Activated CD8-positive, alpha-beta T cell treated with anti-CD3 and anti-CD28 coated beads for 36 hours (primary cell): ENCODE measurements around the gene FOXC1. TPM values are rescaled to one million over a fixed set of nuclear protein-coding genes. Genes with fewer than 3 reads are reported as not detected.

ENCODE experiments used
- ATAC-seq: fragments of 200-7000 bp; cut with Tn5 transposase; one replicate; pipeline ENCODE4 v1.10.0; 2021; ENCODE audit warnings: mild to moderate bottlenecking, moderate library complexity
- CTCF ChIA-PET: fragments of 350-600 bp; sonication (Branson Sonifier 250); formaldehyde crosslinking; loops from one replicate; lab custom pipeline; 2021; ENCODE audit warnings: antibody characterized with exemption; lab: Charles Lee
- POLR2A ChIA-PET: fragments of 350-600 bp; sonication (Branson Sonifier 250); formaldehyde crosslinking; loops from one replicate; lab custom pipeline; 2021; ENCODE audit warnings: antibody characterized with exemption; lab: Charles Lee
- DNase-seq: peaks from one replicate; pipeline ENCODE4 v3.0.0-alpha.2; 2020
- H3K27ac Mint-ChIP-seq: one replicate; pipeline ENCODE4 v1.8.0; 2021; ENCODE audit warnings: mild to moderate bottlenecking, mixed read lengths
- H3K27me3 Mint-ChIP-seq: one replicate; pipeline ENCODE4 v1.8.0; 2021; ENCODE audit warnings: mixed read lengths
- H3K36me3 Mint-ChIP-seq: one replicate; pipeline ENCODE4 v1.8.0; 2021; ENCODE audit warnings: low read depth, mixed read lengths
- H3K4me1 Mint-ChIP-seq: one replicate; pipeline ENCODE4 v1.8.0; 2021; ENCODE audit warnings: low read depth, mixed read lengths
- H3K4me3 Mint-ChIP-seq: one replicate; pipeline ENCODE4 v1.8.0; 2021; ENCODE audit warnings: mild to moderate bottlenecking, moderate library complexity, mixed read lengths
- H3K9me3 Mint-ChIP-seq: one replicate; pipeline ENCODE4 v1.8.0; 2021; ENCODE audit warnings: mixed read lengths
- intact Hi-C: fragments of 100-400 bp; cut with micrococcal nuclease; formaldehyde crosslinking; loops from one replicate; pipeline ENCODE4 v1.10.0; 2022
- total RNA-seq, 2 experiments: library from RNA; stranded (reverse); gene quantifications; one replicate each; pipeline ENCODE4 v1.2.3, GENCODE V29; 2021
- TF ChIP-seq, protein P1 (sequence below): fragments of 200-600 bp; IDR thresholded peaks from one replicate; pipeline ENCODE4 v1.8.0; 2022; ENCODE audit warnings: antibody characterized with exemption, mild to moderate bottlenecking

FOXC1 gene
- total RNA-seq, 2 experiments from 2014 or later = 0.16 TPM; not detected in 1

GRCh38 chr6:1639430-1639829, 29.7 kb downstream of the FOXC1 start:
- Mint-ChIP-seq H3K36me3 (peaks cover 1% of the 10 kb centered on the region), H3K27me3 (no peaks in the 10 kb centered on the region), H3K4me1 (no peaks in the 10 kb centered on the region), H3K9me3 (no peaks in the 10 kb centered on the region), H3K4me3 (no peak overlapping the region), H3K27ac (no peak overlapping the region)
- intact Hi-C loops = no loop called here
- DNase-seq (no peak), ATAC-seq (no peak)
- POLR2A ChIA-PET = no interaction called here
- TF ChIP-seq, protein P1, sequence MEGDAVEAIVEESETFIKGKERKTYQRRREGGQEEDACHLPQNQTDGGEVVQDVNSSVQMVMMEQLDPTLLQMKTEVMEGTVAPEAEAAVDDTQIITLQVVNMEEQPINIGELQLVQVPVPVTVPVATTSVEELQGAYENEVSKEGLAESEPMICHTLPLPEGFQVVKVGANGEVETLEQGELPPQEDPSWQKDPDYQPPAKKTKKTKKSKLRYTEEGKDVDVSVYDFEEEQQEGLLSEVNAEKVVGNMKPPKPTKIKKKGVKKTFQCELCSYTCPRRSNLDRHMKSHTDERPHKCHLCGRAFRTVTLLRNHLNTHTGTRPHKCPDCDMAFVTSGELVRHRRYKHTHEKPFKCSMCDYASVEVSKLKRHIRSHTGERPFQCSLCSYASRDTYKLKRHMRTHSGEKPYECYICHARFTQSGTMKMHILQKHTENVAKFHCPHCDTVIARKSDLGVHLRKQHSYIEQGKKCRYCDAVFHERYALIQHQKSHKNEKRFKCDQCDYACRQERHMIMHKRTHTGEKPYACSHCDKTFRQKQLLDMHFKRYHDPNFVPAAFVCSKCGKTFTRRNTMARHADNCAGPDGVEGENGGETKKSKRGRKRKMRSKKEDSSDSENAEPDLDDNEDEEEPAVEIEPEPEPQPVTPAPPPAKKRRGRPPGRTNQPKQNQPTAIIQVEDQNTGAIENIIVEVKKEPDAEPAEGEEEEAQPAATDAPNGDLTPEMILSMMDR = no peak
- CTCF ChIA-PET = no interaction called here

DNA sequence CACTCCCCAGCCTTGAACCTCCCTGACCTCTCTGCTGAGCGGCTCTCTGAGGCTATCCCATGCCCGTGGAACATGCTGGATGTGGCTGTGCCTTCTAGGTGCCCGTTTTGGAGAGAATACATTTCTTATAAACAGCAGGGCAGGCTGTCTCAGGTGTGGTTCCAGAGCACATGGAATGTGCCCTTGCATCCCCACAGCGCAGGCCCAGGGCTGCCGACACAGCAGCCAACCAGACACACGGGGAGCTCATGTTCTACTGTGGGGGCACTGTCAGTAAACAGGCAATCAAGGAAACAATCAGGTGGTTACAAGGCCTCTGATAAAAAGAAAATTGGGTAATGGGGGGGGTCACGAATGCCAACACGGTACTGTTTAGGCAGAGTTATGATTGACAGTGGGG, 30.8 kb downstream of the FOXC1 start:
- ChIA-PET POLR2A (no interaction called here), CTCF (no interaction called here)
- no peak overlapping the region for H3K4me3 Mint-ChIP-seq
- H3K27me3 Mint-ChIP-seq = no peaks in the 10 kb centered on the region
- DNase-seq (no peak), ATAC-seq (no peak)
- H3K36me3 Mint-ChIP-seq = peaks cover 1% of the 10 kb centered on the region
- intact Hi-C loops = no loop called here
- H3K4me1 Mint-ChIP-seq = no peaks in the 10 kb centered on the region
- H3K27ac Mint-ChIP-seq = no peak overlapping the region
- H3K9me3 Mint-ChIP-seq = no peaks in the 10 kb centered on the region
- TF ChIP-seq, protein P1 = no peak

GRCh38 chr6:1641343-1641885, 31.7 kb downstream of the FOXC1 start:
- DNase-seq (no peak), ATAC-seq (no peak)
- TF ChIP-seq, protein P1 = no peak
- CTCF ChIA-PET = no interaction called here
- no peaks in the 10 kb centered on the region for H3K4me1 Mint-ChIP-seq
- H3K36me3 Mint-ChIP-seq = no peaks in the 10 kb centered on the region
- H3K4me3 Mint-ChIP-seq = no peak overlapping the region
- intact Hi-C loops = no loop called here
- no peaks in the 10 kb centered on the region for H3K9me3 Mint-ChIP-seq
- POLR2A ChIA-PET = no interaction called here
- H3K27ac Mint-ChIP-seq = no peak overlapping the region
- no peaks in the 10 kb centered on the region for H3K27me3 Mint-ChIP-seq

GRCh38 chr6:1643111-1643510, 33.4 kb downstream of the FOXC1 start:
- TF ChIP-seq, protein P1 = no peak
- DNase-seq (no peak), ATAC-seq (no peak)
- CTCF ChIA-PET = no interaction called here
- H3K27me3 Mint-ChIP-seq = no peaks in the 10 kb centered on the region
- no peak overlapping the region for H3K27ac Mint-ChIP-seq
- no peaks in the 10 kb centered on the region for H3K4me1 Mint-ChIP-seq
- no peak overlapping the region for H3K4me3 Mint-ChIP-seq
- POLR2A ChIA-PET = no interaction called here
- no peaks in the 10 kb centered on the region for H3K36me3 Mint-ChIP-seq
- H3K9me3 Mint-ChIP-seq = no peaks in the 10 kb centered on the region
- intact Hi-C loops = no loop called here

- Mint-ChIP-seq H3K27me3 (no peaks in the 10 kb centered on the region), H3K9me3 (no peaks in the 10 kb centered on the region), H3K27ac (no peak overlapping the region), H3K4me3 (no peak overlapping the region), H3K4me1 (no peaks in the 10 kb centered on the region), H3K36me3 (no peaks in the 10 kb centered on the region)
- ChIA-PET CTCF (no interaction called here), POLR2A (no interaction called here)
- DNase-seq = no peak
- ATAC-seq = no peak
- TF ChIP-seq, protein P1 = no peak
- intact Hi-C loops = no loop called here
These were observed 34.2 kb downstream of the FOXC1 start for GRCh38 chr6:1643830-1644445.
